SHP77 treated with DMSO at 0.1 percent for 48 hours (cell line): ENCODE results near the gene CLCN6.

Experiments used
- DNase-seq: peaks from one replicate; lab custom pipeline; 2025; lab: John Stamatoyannopoulos, UW

The CLCN6 gene

GRCh38 chr1:11780380-11781147 lies 25.4 kb upstream of the CLCN6 start:
- no peak for DNase-seq

GRCh38 chr1:11781297-11781696 lies 24.7 kb upstream of the CLCN6 start:
- no peak for DNase-seq

- DNase-seq, result no peak
Measured at GRCh38 chr1:11782127-11782708, 23.8 kb upstream of the CLCN6 start.

GRCh38 chr1:11783556-11783955 lies 22.4 kb upstream of the CLCN6 start:
- DNase-seq, result no peak

- DNase-seq, result no peak
Measured at GRCh38 chr1:11784256-11784992, 21.6 kb upstream of the CLCN6 start.

GRCh38 chr1:11784993-11785769 lies 20.8 kb upstream of the CLCN6 start:
- DNase-seq, result no peak

GRCh38 chr1:11786168-11786567 lies 19.8 kb upstream of the CLCN6 start:
- DNase-seq, result no peak

GRCh38 chr1:11787251-11787803 lies 18.7 kb upstream of the CLCN6 start:
- no peak for DNase-seq

- DNase-seq, result no peak
Measured at GRCh38 chr1:11787804-11788436, 18.1 kb upstream of the CLCN6 start.

GRCh38 chr1:11788549-11789053 lies 17.4 kb upstream of the CLCN6 start:
- DNase-seq, result no peak

- DNase-seq, result no peak
Measured at GRCh38 chr1:11789126-11790067, 16.6 kb upstream of the CLCN6 start.

GRCh38 chr1:11790101-11790879 lies 15.7 kb upstream of the CLCN6 start:
- no peak for DNase-seq

GRCh38 chr1:11790880-11791715 lies 14.9 kb upstream of the CLCN6 start:
- DNase-seq, result no peak

- no peak for DNase-seq
Measured at GRCh38 chr1:11792106-11792505, 13.9 kb upstream of the CLCN6 start.

GRCh38 chr1:11793819-11794218 lies 12.2 kb upstream of the CLCN6 start:
- DNase-seq, result no peak

- no peak for DNase-seq
Measured at GRCh38 chr1:11794446-11795237, 11.3 kb upstream of the CLCN6 start.

GRCh38 chr1:11795238-11795890 lies 10.6 kb upstream of the CLCN6 start:
- no peak for DNase-seq
